ENCODE data around the gene RANBP3.

The RANBP3 gene

GRCh38 chr19:6000228-6000847 lies 22.4 kb upstream of the RANBP3 start:
- no peak overlapping the region for H3K27ac ChIP-seq (ENCODE audit: poor library complexity, severe bottlenecking)
- no peak overlapping the region for H3K4me3 ChIP-seq (ENCODE audit: severe bottlenecking)
- no peak for ATAC-seq (ENCODE audit: low read depth)
- H3K36me3 ChIP-seq (ENCODE audit: low read depth): peaks cover 34% of the 10 kb centered on the region
- H3K27me3 ChIP-seq (ENCODE audit: insufficient read depth, poor library complexity, severe bottlenecking): no peaks in the 10 kb centered on the region
- no peak for DNase-seq (ENCODE audit: low spot score)
- H3K9me3 ChIP-seq (ENCODE audit: severe bottlenecking): no peaks in the 10 kb centered on the region
- TF ChIP-seq, protein P1, sequence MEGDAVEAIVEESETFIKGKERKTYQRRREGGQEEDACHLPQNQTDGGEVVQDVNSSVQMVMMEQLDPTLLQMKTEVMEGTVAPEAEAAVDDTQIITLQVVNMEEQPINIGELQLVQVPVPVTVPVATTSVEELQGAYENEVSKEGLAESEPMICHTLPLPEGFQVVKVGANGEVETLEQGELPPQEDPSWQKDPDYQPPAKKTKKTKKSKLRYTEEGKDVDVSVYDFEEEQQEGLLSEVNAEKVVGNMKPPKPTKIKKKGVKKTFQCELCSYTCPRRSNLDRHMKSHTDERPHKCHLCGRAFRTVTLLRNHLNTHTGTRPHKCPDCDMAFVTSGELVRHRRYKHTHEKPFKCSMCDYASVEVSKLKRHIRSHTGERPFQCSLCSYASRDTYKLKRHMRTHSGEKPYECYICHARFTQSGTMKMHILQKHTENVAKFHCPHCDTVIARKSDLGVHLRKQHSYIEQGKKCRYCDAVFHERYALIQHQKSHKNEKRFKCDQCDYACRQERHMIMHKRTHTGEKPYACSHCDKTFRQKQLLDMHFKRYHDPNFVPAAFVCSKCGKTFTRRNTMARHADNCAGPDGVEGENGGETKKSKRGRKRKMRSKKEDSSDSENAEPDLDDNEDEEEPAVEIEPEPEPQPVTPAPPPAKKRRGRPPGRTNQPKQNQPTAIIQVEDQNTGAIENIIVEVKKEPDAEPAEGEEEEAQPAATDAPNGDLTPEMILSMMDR (IDR thresholded peaks at IDR 0.05; ENCODE audit: poor library complexity, severe bottlenecking): no peak
- no peaks in the 10 kb centered on the region for H3K4me1 ChIP-seq (ENCODE audit: insufficient read depth, poor library complexity, severe bottlenecking)

GRCh38 chr19:5999693-6000092 lies 21.8 kb upstream of the RANBP3 start:
- Histone ChIP-seq H3K4me3 (ENCODE audit: severe bottlenecking) (no peak overlapping the region), H3K9me3 (ENCODE audit: severe bottlenecking) (no peaks in the 10 kb centered on the region), H3K36me3 (ENCODE audit: low read depth) (peaks cover 34% of the 10 kb centered on the region), H3K4me1 (ENCODE audit: insufficient read depth, poor library complexity, severe bottlenecking) (no peaks in the 10 kb centered on the region), H3K27ac (ENCODE audit: poor library complexity, severe bottlenecking) (no peak overlapping the region), H3K27me3 (ENCODE audit: insufficient read depth, poor library complexity, severe bottlenecking) (no peaks in the 10 kb centered on the region)
- TF ChIP-seq, protein P1 (IDR thresholded peaks at IDR 0.05; ENCODE audit: poor library complexity, severe bottlenecking): no peak
- ATAC-seq (ENCODE audit: low read depth): no peak
- DNase-seq (ENCODE audit: low spot score): no peak

GRCh38 chr19:5997371-5997770 lies 19.4 kb upstream of the RANBP3 start:
- H3K4me3 ChIP-seq (ENCODE audit: severe bottlenecking): no peak overlapping the region
- H3K27ac ChIP-seq (ENCODE audit: poor library complexity, severe bottlenecking): no peak overlapping the region
- TF ChIP-seq, protein P1 (IDR thresholded peaks at IDR 0.05; ENCODE audit: poor library complexity, severe bottlenecking): no peak
- DNase-seq (ENCODE audit: low spot score): no peak
- H3K36me3 ChIP-seq (ENCODE audit: low read depth): peaks cover 27% of the 10 kb centered on the region
- H3K9me3 ChIP-seq (ENCODE audit: severe bottlenecking): no peaks in the 10 kb centered on the region
- H3K27me3 ChIP-seq (ENCODE audit: insufficient read depth, poor library complexity, severe bottlenecking): no peaks in the 10 kb centered on the region
- no peaks in the 10 kb centered on the region for H3K4me1 ChIP-seq (ENCODE audit: insufficient read depth, poor library complexity, severe bottlenecking)
- ATAC-seq (ENCODE audit: low read depth): no peak

DNA sequence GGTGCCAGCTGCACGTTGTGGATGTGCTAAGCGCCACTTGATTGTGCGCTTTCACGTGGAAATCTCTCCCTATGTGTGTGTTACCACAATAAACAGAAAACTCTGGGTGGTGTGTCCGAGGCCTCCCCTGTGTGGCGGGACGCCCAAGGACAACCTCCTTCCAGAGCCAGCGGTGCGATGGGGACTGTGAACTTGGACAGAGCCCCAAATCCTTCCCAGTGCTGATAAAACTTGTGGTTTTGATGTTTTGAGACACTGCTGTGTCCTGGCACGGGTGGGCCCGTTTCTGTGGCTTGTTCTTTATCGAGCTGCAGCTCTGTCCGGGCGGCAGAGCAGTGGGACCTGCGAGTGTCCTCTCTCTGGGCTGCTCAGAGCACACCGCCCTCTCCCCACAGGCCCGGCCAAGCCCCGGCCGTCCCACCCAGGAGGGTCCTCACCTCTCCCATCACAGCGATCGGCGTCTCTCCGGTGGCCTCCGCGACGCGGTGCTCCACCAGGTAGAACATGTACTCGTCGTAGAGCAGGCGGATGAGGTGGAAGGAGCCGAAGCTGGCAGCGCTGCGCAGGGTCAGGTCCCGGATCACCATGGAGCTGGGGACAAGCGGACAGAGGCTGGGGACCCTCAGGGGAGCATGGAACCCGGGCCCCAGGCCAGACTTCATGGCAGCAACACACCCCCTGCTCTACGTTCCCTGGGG lies 18.8 kb upstream of the RANBP3 start:
- Histone ChIP-seq H3K9me3 (ENCODE audit: severe bottlenecking) (no peaks in the 10 kb centered on the region), H3K4me3 (ENCODE audit: severe bottlenecking) (no peak overlapping the region), H3K27ac (ENCODE audit: poor library complexity, severe bottlenecking) (no peak overlapping the region), H3K36me3 (ENCODE audit: low read depth) (peaks cover 22% of the 10 kb centered on the region), H3K27me3 (ENCODE audit: insufficient read depth, poor library complexity, severe bottlenecking) (no peaks in the 10 kb centered on the region), H3K4me1 (ENCODE audit: insufficient read depth, poor library complexity, severe bottlenecking) (no peaks in the 10 kb centered on the region)
- ATAC-seq (ENCODE audit: low read depth) (no peak), DNase-seq (ENCODE audit: low spot score) (no peak)
- TF ChIP-seq, protein P1 (IDR thresholded peaks at IDR 0.05; ENCODE audit: poor library complexity, severe bottlenecking): no peak

GRCh38 chr19:5996102-5996501 lies 18.2 kb upstream of the RANBP3 start:
- H3K4me3 ChIP-seq (ENCODE audit: severe bottlenecking): no peak overlapping the region

More at GRCh38 chr19:5996102-5996501, 18.2 kb upstream of the RANBP3 start:
- DNase-seq (ENCODE audit: low spot score) (no peak), ATAC-seq (ENCODE audit: low read depth) (no peak)
- Histone ChIP-seq H3K9me3 (ENCODE audit: severe bottlenecking) (no peaks in the 10 kb centered on the region), H3K27ac (ENCODE audit: poor library complexity, severe bottlenecking) (no peak overlapping the region), H3K36me3 (ENCODE audit: low read depth) (peaks cover 15% of the 10 kb centered on the region), H3K27me3 (ENCODE audit: insufficient read depth, poor library complexity, severe bottlenecking) (no peaks in the 10 kb centered on the region), H3K4me1 (ENCODE audit: insufficient read depth, poor library complexity, severe bottlenecking) (no peaks in the 10 kb centered on the region)
- TF ChIP-seq, protein P1 (IDR thresholded peaks at IDR 0.05; ENCODE audit: poor library complexity, severe bottlenecking): no peak

Data from RWPE2 (cell line).